Fibroblast of pulmonary artery (primary cell): ENCODE results near the gene GRIK4.

Experiments
- DNase-seq: peaks from one replicate; pipeline ENCODE4 v3.0.0-alpha.2; 2010; ENCODE audit warnings: low read depth
- H3K4me3 ChIP-seq: replicated peaks from 2 replicates; pipeline ENCODE4 v1.5.1; 2011; ENCODE audit warnings: low read depth, mild to moderate bottlenecking, control low read depth, low read length, moderate library complexity
- CTCF ChIP-seq: IDR thresholded peaks from 2 replicates; pipeline ENCODE4 v1.5.1; 2011; ENCODE audit warnings: mild to moderate bottlenecking, control low read depth, low read length, inconsistent platforms; ENCODE audit errors: missing control alignments

Gene GRIK4

DNA sequence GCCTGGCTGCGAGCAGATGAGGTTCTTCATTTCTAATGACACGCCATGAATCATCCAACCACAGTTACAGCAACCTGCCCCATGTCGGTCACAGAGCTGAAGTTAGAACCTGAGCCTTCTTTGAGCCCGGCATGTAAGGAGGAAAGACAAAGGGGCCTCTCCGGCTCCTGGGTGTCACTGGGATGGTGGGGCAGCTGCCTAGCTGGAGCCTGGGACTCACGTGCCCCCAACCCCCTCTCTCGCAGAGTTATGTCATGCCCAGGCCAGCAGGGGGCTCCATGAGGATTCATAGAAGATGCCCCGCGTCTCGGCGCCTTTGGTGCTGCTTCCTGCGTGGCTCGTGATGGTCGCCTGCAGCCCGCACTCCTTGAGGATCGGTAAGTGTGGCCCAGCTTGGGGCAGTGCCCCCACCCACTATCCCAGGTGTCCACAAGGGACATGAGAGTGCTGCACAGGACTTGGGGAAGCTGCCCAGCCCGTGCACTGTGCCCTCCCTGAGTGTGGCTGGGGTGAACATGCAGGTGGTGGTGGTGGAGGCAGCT, 148.5 kb downstream of the GRIK4 start:
- no peak overlapping the region for H3K4me3 ChIP-seq
- TF ChIP-seq CTCF = peak; percentile 28
- peak; percentile 13 for DNase-seq

DNA sequence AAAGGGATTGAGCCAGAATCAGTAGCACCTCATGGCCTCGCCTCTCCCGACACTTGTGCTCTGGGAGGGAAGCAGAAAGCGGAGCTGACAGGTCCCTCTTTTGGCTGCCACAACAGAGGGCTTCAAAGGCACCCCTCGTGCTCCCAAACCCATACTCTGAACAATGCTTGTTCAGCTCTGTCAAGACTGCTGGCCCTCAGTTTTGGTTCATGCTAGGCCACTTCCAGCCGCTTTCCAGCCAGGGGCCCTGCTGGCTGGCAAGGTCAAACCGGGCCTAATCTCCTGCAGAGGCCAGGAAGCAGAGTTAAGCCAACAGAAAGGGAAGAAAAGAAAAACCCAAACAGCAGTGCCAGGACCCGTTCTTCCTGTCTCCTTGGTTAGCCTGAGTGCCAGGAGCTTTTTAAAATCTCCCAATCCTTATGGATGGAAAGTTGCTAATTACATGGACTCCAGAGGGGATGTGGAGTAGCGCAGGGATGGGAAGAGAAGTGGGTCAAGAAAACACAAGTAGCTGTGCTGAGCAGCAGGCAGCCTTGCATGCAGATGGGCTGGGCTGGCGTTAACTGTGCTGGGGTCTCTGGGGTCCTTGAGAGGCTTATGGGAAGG, 150.6 kb downstream of the GRIK4 start:
- no peak for DNase-seq
- no peak overlapping the region for H3K4me3 ChIP-seq
- TF ChIP-seq CTCF = no peak

DNA sequence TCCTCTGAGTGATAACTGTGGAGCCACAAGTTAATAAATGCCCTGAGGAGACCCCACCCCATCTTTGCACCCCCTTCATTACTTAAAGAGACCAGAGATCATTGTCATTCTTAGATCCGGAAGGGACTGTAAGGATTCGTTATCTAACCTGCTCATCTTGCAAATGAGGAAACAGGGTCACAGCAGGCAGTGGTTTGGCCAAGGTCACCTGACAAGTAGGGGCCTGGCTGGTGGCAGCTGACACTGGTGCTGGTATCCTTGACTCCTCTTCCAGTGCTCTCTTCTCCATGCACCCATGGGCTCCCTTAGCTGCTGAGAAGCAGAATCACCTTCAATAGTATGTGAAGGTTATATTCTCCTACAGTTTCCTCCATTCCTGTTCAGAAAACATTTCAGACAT, 151.6 kb downstream of the GRIK4 start:
- no peak for TF ChIP-seq CTCF
- DNase-seq = no peak
- no peak overlapping the region for H3K4me3 ChIP-seq

GRCh38 chr11:120666121-120666639, 154.6 kb downstream of the GRIK4 start:
- TF ChIP-seq CTCF = no peak
- no peak overlapping the region for H3K4me3 ChIP-seq
- no peak for DNase-seq

DNA sequence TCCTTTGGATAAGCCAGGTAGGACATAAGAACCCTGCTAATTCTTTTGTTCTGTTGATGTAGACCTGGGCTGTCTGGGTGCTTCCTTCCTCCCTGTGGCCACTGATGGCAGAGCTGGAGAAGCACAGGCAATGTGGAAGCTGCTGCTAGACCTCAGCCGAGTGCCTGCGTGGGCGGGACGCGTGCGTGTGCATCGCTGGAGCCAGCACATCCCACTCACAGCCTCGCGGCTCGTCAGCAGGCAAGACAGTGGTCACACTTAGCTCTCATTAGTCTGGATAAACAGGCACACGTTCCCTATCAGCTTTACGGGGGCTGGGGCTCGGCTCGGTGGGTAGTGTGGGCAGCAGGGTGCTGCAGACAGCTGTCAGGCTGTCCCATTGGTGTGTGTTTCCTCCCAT, 155.7 kb downstream of the GRIK4 start:
- peak; percentile 16 for DNase-seq
- no peak for TF ChIP-seq CTCF
- H3K4me3 ChIP-seq = no peak overlapping the region

GRCh38 chr11:120667934-120668333, 156.4 kb downstream of the GRIK4 start:
- DNase-seq = no peak
- no peak for TF ChIP-seq CTCF
- no peak overlapping the region for H3K4me3 ChIP-seq

- H3K4me3 ChIP-seq = no peak overlapping the region
- DNase-seq = no peak
- no peak for TF ChIP-seq CTCF
Measured at GRCh38 chr11:120668537-120668936, 157.0 kb downstream of the GRIK4 start.
